NCI-H510A treated with DMSO at 0.1 percent for 48 hours (cell line): ENCODE results near the gene VIT.

Experiments
- DNase-seq: peaks from one replicate; lab custom pipeline; 2025; lab: John Stamatoyannopoulos, UW

Gene VIT

GRCh38 chr2:36770542-36771287, 74.2 kb downstream of the VIT start:
- DNase-seq = peak; percentile 15

- no peak for DNase-seq
Observed at GRCh38 chr2:36771671-36772070, 75.2 kb downstream of the VIT start.

- DNase-seq = no peak
Observed at GRCh38 chr2:36773947-36774346, 77.4 kb downstream of the VIT start.

- DNase-seq = no peak
Observed at GRCh38 chr2:36775261-36775660, 78.8 kb downstream of the VIT start.

- no peak for DNase-seq
Observed at GRCh38 chr2:36775806-36776205, 79.3 kb downstream of the VIT start.

- no peak for DNase-seq
Observed at GRCh38 chr2:36777272-36777671, 80.8 kb downstream of the VIT start.

GRCh38 chr2:36777788-36778187, 81.3 kb downstream of the VIT start:
- DNase-seq = no peak

DNA sequence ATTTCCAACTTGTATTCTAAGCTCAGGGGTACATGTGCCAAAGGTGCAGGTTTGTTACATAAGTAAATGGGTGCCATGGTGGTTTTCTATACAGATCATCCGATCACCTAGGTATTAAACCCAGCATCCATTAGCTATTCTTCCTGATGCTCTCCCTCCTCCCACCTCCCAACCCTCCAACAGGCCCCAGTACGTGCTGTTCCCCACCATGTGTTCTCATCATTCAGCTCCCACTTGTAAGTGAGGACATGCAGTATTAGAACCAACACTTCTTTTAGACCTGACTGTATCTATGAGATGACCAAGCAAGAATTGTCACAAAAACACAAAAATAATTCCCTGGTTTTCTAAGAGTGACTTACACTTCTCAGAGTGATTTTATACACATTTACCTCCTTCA, 83.0 kb downstream of the VIT start:
- DNase-seq = no peak

DNA sequence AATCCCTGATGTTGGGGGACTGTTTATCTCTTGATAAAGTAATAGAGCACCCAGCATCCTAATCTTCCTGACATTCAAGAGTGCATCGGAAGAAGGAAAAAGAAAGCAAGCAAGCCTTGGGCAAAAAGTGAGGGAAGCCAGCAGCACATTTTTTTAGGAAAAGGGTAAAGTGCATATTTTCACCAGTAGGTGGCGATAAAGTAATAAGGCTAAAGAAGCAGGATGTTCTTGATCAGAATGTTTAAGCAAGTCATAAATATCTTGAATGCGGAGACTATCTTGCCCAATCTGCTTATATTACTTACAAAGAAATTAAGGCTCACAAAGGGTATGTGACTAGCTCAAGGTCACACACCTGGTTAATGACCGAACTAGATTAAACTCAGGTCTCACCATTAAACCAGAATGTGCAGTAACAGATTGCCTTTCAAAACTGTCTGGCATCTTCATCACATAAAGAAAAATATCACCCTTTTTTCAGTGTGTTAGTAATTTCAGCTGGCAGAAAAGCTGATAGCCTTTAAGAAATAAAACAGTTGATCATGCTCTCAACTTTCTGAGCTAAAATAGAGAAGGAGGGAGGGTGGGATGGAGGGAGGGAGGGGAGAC, 83.8 kb downstream of the VIT start:
- peak; percentile 91 for DNase-seq

GRCh38 chr2:36781907-36782720, 85.6 kb downstream of the VIT start:
- DNase-seq = no peak

DNA sequence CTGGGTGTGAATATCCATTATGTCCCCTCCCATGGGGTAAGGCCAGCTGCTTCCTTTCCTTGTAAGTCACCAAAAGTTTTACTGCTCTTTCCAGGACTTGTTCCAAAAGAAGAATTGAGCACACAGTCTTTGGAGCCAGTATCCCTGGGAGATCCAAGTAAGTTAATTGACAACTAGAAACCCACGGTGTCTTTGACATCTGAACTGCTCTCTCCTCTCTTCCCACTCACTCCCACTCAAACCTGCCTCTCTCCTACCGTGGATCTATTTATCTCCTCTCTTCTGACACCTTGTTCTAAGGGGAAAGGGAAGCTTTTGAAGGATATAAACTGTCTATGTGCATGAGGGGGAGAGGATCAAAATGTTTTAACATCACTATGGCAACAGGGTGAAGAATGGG, 86.7 kb downstream of the VIT start:
- DNase-seq = no peak

DNA sequence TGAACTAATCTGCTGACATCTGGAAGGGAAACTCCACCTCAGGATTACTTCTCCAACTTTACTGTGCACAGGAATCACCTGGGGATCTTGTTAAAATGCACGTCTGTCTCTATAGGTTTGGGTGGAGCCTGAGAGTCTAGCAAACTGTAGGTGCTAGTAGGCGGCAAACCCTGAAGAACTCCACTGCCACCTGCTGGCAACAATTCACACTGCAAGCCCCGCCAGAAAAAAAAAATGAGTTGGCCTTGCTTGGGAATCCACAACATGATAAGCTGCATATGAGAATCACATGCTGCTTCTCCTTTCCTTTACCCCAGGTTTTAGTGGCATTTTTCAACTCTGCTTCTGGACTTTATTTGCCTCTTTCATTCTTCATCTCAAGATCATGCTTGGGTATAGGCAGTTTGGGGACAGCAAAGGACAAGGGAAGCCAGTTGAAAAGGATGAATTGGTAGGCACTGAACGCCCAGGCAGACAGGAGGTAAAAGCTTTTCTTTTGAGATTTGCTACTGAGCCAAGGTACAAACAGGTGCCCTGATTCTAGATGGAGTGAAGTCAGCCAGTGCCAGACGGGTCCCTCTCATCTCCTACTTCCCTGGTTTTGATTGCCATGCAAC, 88.8 kb downstream of the VIT start:
- DNase-seq = peak; percentile 53

GRCh38 chr2:36789181-36789804, 92.8 kb downstream of the VIT start:
- no peak for DNase-seq

DNA sequence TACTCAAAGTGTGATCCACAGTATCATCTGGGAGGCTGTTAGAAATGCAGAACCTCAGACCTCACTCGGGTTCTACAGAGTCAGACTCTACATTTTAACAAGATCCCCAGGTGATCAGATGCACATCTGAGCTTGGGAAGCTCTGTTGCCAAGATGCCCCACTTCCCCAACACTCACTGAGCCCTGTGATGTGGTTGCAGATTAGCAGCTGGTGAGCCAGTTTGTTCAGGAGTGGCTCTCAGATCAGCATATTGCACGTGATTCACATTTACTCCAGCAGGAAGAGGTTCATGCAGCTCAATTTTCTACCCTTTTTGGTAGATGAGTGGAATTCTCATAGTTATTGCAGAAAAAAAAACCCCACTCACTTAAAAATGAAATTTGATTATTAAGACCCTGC, 96.4 kb downstream of the VIT start:
- no peak for DNase-seq

DNA sequence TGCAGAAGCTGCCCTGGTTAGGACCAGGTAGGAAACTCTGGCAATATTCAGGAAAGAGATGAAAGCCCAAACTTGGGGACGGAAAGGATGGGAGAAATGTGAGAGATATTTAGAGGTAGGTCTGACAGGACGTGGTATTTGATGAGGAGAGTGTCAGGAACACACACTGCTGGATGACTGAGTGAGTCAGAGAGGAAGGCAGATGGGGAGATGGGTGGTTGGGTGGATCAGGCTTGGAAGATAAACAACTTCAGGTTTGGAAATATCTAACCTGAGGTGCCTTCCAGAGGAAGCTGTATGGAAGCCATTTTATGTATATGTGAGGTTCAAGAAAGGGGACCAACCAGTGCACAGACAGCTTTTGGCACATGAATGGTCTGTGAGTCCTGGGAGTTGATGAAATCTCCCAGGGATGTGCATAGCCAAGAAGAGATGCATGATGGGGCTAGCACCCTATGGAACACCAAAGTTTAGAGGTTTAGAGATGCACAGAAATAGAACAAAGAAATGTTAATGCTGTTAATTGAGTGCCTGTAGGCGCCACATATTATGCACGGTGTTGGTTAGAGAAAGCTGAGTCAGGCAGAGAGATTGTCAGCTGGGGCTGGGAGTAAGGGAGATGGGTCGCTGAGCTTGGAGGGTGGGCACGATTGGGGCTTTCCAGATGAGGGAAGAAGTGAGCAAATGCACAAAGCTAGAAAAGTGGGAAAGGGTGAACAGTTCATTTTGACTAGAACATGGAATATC, 101.0 kb downstream of the VIT start:
- DNase-seq = no peak

GRCh38 chr2:36798724-36799123, 102.2 kb downstream of the VIT start:
- no peak for DNase-seq

DNA sequence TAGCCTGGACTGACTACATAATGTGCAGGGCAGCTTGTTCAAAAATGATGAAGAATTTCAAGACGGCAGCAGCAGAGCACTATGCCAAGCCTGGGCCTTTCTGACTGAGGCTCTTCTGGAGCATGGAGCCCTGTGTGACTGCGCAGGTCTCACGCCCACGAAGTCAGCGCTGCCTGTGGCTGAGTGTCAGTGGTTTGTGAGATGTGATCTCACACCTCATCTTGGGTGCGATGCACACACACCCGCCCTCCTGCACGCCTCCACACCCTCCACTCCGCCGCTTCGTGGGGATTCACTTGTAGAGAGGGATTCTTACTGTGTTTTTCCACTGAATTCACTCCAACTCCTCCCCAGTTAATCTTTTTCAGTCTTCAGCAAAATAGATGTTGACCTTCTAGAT, 103.9 kb downstream of the VIT start:
- DNase-seq = no peak

DNA sequence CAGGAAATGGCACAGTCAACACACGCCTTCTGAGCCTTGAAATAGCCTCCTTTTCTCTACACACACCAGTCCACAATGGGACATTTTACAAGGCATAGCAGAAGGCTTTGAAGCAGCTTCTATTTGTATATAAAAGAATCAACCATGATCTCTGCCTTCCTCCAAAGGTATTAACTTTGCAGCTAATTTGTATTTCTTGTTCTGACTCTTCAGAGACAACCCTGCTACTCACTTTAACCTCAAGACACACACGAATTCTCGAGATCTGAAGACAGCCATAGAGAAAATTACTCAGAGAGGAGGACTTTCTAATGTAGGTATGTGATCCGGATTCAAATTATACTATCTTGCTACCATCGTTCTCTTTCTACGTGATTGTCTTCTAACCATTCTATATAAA, 104.6 kb downstream of the VIT start:
- no peak for DNase-seq

- no peak for DNase-seq
Observed at GRCh38 chr2:36802952-36803351, 106.4 kb downstream of the VIT start.

DNA sequence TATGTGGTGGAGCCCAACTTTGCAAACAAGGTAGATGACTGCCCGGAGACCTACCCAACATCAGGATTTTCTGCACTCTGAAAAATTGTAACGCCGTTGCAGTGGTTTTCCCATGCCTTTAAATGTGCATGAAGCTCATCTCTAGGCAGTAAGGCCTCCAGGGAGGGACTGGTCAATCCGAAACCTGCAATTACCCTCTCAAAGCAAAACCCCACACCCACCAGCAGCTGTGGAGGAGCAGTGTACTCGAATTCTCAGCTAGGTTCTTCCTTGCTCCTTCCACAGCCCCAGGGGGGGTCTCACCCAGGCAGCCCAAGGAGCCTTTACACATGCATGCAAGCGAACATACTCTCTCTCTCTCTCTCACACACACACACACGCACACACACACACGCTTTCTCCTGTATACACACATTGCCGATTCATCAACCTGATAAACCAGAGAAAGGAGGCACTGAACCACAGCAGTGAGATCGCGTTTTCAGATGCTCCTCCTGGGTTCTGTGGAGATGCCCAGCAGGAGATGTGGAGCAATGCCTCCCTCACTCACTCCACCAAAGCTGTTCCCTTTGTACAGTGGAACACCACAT, 109.2 kb downstream of the VIT start:
- no peak for DNase-seq
